ENCODE measurements around the gene CD9. TPM values are rescaled to one million over a fixed set of nuclear protein-coding genes. Genes with fewer than 3 reads are reported as not detected.
A peak's percentile ranks its signal among the peaks of the same experiment; 100 is the strongest.

Gene CD9
- total and polyA plus RNA-seq, 8 donors = 25.1 to 108 (median 33.8) TPM

DNA sequence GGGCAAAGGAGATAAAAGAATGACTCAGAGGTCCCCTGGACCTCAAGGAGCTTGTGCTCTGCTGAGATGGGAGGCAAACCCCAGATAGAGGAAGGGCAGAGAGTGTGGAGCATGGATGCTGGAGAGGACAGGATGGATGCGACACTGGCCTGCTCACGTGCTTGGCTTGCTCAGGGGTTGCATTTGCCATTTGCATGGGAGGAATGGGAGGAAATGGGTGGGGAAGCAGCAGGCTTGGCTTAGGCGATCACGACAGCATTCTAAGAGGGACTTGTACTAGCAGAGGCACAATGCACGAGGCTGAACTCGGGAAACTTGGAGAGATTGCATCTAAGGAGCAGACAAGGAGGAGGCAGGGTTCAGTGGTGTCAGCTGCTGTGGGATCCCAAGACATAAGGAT is 19.8 kb downstream of the CD9 start:
- no peaks in the 10 kb centered on the region for H3K27me3 ChIP-seq
- TF ChIP-seq, protein P1, sequence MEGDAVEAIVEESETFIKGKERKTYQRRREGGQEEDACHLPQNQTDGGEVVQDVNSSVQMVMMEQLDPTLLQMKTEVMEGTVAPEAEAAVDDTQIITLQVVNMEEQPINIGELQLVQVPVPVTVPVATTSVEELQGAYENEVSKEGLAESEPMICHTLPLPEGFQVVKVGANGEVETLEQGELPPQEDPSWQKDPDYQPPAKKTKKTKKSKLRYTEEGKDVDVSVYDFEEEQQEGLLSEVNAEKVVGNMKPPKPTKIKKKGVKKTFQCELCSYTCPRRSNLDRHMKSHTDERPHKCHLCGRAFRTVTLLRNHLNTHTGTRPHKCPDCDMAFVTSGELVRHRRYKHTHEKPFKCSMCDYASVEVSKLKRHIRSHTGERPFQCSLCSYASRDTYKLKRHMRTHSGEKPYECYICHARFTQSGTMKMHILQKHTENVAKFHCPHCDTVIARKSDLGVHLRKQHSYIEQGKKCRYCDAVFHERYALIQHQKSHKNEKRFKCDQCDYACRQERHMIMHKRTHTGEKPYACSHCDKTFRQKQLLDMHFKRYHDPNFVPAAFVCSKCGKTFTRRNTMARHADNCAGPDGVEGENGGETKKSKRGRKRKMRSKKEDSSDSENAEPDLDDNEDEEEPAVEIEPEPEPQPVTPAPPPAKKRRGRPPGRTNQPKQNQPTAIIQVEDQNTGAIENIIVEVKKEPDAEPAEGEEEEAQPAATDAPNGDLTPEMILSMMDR (IDR thresholded peaks at IDR 0.05) = no peak
- intact Hi-C loops (cut with DNase I) = no loop called here
- H3K36me3 ChIP-seq = no peaks in the 10 kb centered on the region
- no peak for ATAC-seq
- no peak overlapping the region for H3K4me3 ChIP-seq
- peaks cover 0 to 18% (median 12%) of the 10 kb centered on the region in 3 donors for H3K4me1 ChIP-seq
- FAIRE-seq = no peak
- H3K27ac ChIP-seq = no peak overlapping the region
- 91 to 92% methylated on average over 6 of the region's 6 CpGs for WGBS, 2 donors
- peak in 1 of 6 donors; percentile 13 for DNase-seq
- H3K9me3 ChIP-seq = no peaks in the 10 kb centered on the region

DNA sequence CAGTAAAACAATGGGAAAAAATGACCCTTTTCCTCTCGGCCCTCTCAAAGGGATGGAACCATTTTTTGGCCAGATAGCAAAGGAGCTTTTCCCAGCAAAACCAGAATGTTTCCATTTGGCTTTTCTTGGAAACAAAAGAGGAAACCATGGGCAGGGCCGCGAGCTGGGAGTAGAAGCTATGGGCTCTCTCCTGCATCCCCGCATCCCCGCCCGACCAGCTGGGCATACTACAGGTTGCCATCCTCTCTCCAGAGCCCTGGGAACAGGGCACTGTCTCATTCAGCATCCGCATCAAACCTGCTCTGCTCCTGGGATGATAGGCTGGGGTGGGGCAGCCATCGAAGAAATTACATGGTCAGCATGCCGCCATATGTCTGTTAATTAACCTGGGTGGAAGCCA is 20.9 kb downstream of the CD9 start:
- FAIRE-seq = no peak
- peaks cover 0 to 10% (median 5%) of the 10 kb centered on the region in 3 donors for H3K4me1 ChIP-seq
- no peak for ATAC-seq
- no peaks in the 10 kb centered on the region for H3K9me3 ChIP-seq
- TF ChIP-seq, protein P1 (IDR thresholded peaks at IDR 0.05) = no peak
- no peaks in the 10 kb centered on the region for H3K27me3 ChIP-seq
- WGBS, 2 donors = 90 to 94% methylated on average over 9 of the region's 9 CpGs
- no peak overlapping the region for H3K4me3 ChIP-seq
- intact Hi-C loops (cut with DNase I) = no loop called here
- no peak overlapping the region for H3K27ac ChIP-seq
- peak in 1 of 6 donors; percentile 24 for DNase-seq
- peaks cover 0 to 1% (median 0%) of the 10 kb centered on the region in 3 donors for H3K36me3 ChIP-seq

DNA sequence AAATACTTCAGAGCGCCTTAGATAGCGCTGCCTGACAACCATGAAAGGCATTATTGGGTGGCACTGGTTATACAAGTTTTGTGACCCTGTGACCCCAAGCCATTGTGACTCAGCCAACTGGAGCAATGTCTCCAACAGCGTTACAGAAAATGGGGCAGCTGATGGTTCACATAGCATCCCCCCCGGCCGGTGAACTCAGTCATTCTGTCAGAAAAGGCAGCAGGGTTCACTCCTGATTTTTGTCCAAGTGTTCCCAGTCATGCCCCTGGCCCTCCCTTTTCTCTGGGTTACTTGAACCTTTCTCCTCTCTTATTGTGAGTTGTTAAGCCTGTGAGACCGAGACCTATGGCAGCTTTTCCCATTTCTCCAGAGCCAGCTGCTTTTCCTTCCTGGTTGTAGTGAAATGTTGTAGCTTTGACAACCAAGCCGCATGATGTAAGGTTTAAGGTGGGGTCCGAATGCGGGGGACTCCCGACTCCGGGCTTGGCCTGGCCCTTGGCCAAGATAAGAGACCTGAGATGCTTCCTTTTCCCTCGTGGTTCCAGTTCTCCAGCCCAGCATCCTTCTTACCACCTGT is 22.0 kb downstream of the CD9 start:
- Histone ChIP-seq H3K36me3 (peaks cover 0 to 12% (median 0%) of the 10 kb centered on the region in 3 donors), H3K27me3 (no peaks in the 10 kb centered on the region), H3K4me1 (peaks cover 0 to 5% (median 4%) of the 10 kb centered on the region in 3 donors), H3K9me3 (no peaks in the 10 kb centered on the region), H3K4me3 (no peak overlapping the region), H3K27ac (peak overlapping the region in 2 of 4 donors; percentile 12 to 27)
- WGBS, 2 donors = 58% methylated on average over 12 of the region's 12 CpGs
- TF ChIP-seq, protein P1 (IDR thresholded peaks at IDR 0.05) = no peak
- ATAC-seq = peak; percentile 39 to 54 (median 44)
- intact Hi-C loops (cut with DNase I) = no loop called here
- peak in 2 of 6 donors; percentile 18 to 29 for DNase-seq
- FAIRE-seq = no peak

DNA sequence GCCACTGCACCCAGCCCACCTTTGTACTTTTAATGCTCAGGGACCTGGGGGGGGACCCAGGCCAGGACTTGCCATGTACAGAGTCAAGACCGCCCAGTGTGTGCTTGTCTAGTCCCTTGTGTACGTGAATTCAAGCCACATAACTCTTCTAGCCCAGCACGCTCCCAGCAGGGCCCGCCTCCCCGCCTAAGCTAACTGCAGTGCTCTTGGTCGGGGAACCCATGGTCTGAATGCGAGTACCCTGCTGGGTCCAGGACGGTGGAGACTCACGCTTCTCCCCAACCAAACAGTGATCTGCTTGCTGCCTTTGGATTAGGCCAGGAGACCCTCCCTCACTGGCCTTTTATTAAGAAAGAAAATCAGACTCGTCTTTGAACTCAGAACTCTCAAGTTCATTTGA is 23.3 kb downstream of the CD9 start:
- H3K4me1 ChIP-seq = peaks cover 3 to 6% (median 5%) of the 10 kb centered on the region in 3 donors
- no peak for FAIRE-seq
- DNase-seq = peak in 1 of 6 donors; percentile 24
- WGBS, 2 donors = 94% methylated on average over 10 of the region's 10 CpGs
- no peak overlapping the region for H3K27ac ChIP-seq
- H3K27me3 ChIP-seq = no peaks in the 10 kb centered on the region
- H3K9me3 ChIP-seq = no peaks in the 10 kb centered on the region
- H3K36me3 ChIP-seq = peaks cover 0 to 14% (median 0%) of the 10 kb centered on the region in 3 donors
- ATAC-seq = no peak
- H3K4me3 ChIP-seq = no peak overlapping the region
- intact Hi-C loops (cut with DNase I) = no loop called here
- TF ChIP-seq, protein P1 (IDR thresholded peaks at IDR 0.05) = no peak

DNA sequence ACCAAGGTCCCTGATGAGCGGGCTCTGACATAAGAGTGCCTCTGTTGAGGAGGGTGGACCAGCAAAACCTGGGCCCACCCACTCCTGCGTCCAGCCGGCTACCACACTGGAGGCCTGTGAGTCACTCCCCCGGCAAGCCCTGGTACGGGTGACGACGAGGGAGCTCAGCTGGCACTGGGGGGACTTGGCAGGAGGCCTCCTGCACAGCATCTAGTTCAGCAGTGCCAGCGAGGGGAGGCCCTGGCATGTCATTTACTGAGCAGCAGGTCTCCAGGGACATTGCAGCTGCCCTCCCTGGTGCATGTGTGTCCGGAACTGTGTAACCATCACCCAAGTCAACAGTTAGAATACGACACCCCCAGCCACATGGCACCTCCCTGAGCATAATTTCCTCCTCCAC is 24.4 kb downstream of the CD9 start:
- no peak for FAIRE-seq
- H3K27ac ChIP-seq = no peak overlapping the region
- peaks cover 0 to 14% (median 0%) of the 10 kb centered on the region in 3 donors for H3K36me3 ChIP-seq
- ATAC-seq = no peak
- peaks cover 5 to 16% (median 12%) of the 10 kb centered on the region in 3 donors for H3K4me1 ChIP-seq
- no peak overlapping the region for H3K4me3 ChIP-seq
- 86 to 90% methylated on average over 9 to 10 of the region's 10 CpGs for WGBS, 2 donors
- intact Hi-C loops (cut with DNase I) = no loop called here
- TF ChIP-seq, protein P1 (IDR thresholded peaks at IDR 0.05) = no peak
- no peaks in the 10 kb centered on the region for H3K9me3 ChIP-seq
- H3K27me3 ChIP-seq = no peaks in the 10 kb centered on the region
- DNase-seq = peak in 1 of 6 donors; percentile 65

All from pancreas (tissue), 10 donors.